NT2/D1 (cell line): ENCODE results near the gene CEP290.

ENCODE experiments used
- YY1 ChIP-seq: IDR thresholded peaks from 2 replicates; pipeline ENCODE4 v1.6.1; 2011; ENCODE audit not compliant: insufficient read length, insufficient read depth
- ZNF274 ChIP-seq: IDR thresholded peaks from 2 replicates; pipeline ENCODE4 v1.6.1; 2011; ENCODE audit warnings: mild to moderate bottlenecking, low read depth, low read length

DNA sequence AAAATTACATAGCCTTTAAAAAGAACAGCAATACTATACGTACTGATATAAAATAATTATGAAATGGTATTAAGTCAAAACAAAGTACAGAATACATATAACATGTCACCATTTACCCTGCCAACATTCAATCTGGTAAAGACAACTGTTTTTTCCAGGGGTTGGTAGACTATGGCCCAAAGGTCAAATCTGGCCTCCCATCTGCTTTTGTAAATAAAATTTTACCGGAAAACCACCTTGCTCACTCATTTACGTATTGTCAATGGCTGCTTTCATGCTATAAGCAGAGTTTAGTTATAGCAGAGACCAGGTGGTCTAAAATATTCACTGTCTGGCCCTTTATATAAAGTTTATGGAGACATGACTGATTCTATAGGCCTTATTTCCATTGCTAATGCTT is 14.0 kb downstream of the CEP290 start:
- TF ChIP-seq YY1: no peak
- TF ChIP-seq ZNF274: no peak
